ENCODE measurements around the gene SPTBN2.

The SPTBN2 gene

DNA sequence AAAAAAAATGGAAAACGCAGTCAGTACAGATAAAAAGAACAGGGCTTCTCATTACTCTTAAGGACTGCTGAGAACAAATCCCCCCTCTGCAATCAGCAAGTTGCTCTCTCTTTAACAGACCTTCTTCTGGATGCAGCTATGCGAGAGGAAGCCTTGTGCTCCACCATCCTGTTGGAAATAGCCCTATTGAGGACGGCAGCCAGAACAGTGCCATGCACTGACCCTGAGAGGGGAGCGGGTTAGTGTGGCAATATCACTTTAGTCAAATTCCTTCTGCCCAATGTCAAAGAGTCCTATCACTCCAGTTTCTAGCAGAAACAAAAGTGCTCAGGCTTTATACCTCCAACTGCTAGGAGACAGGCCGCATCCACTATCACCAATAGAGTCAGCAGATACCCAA, 58.2 kb downstream of the SPTBN2 start:
- DNase-seq (ENCODE audit: extremely low spot score): no peak
- CTCF ChIA-PET: no interaction called here
- POLR2A ChIA-PET: no interaction called here
- TF ChIP-seq TARDBP (IDR thresholded peaks at IDR 0.05): no peak
- TF ChIP-seq LEF1 (IDR thresholded peaks at IDR 0.05; ENCODE audit: borderline replicate concordance): no peak
- no peak for TF ChIP-seq SUZ12 (IDR thresholded peaks at IDR 0.05)

DNA sequence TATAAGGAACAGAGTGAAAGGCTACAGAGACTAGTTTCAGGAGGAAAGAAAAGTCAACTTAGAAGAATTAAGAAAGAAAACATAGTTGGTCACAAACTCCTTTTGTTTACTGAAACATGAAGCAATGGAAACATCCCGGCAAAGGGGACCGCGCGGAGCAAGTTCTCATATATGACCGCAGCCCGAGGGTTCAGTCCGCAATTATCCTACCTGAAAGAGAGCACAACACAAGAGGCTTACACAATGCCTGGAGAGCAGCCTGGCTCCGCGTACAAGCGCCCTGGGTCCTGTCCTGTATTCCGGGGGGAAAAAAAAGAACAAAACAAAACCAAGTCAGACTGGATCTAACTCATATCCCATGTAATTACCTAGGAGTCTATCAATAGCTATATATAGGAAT, 63.6 kb downstream of the SPTBN2 start:
- ChIA-PET CTCF (no interaction called here), POLR2A (interaction anchor here (1.7 kb wide), 1 partner anchor 12 kb away, joined by 5 read pairs; the partner anchor contains the start of gene RBM4B)
- TF ChIP-seq CTBP1 (IDR thresholded peaks at IDR 0.05; ENCODE audit: borderline replicate concordance): no peak
- no peak for TF ChIP-seq LEF1 (IDR thresholded peaks at IDR 0.05; ENCODE audit: borderline replicate concordance)
- TF ChIP-seq L3MBTL2 (conservative IDR thresholded peaks at IDR 0.05): no peak
- TF ChIP-seq FOXK2 (IDR thresholded peaks at IDR 0.05): no peak
- TF ChIP-seq SP1 (IDR thresholded peaks at IDR 0.05): no peak
- no peak for TF ChIP-seq NFRKB (IDR thresholded peaks at IDR 0.05)
- DNase-seq (ENCODE audit: extremely low spot score): no peak

DNA sequence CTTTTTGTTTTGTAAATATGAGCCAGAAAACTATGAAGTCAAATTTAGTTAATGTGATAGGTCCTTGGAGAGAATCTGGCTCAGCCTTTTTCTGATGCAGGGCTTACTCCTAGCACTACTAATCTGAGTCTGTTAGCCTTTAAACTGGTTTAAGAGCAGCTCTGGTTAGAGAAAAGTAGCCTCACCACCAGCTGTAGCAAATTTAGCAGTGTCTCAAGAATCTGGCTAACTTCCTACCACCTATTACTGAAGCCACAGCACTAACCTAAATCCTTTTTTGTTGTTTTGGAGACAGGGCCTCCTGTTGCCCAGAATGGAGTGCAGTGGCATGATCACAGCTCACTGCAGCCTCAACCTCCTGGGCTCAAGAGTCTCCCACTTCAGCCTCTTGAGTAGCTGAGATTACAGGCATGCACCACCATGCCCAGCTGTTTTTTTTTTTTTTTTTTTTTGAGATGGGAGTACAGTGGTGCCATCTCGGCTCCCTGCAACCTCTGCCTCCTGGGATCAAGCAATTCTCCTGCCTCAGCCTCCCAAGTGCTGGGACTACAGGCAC, 65.2 kb downstream of the SPTBN2 start:
- DNase-seq (ENCODE audit: extremely low spot score): no peak
- no peak for TF ChIP-seq LEF1 (IDR thresholded peaks at IDR 0.05; ENCODE audit: borderline replicate concordance)
- TF ChIP-seq L3MBTL2 (conservative IDR thresholded peaks at IDR 0.05): no peak
- no peak for TF ChIP-seq SUZ12 (IDR thresholded peaks at IDR 0.05)
- TF ChIP-seq PKNOX1 (IDR thresholded peaks at IDR 0.05): no peak
- no peak for TF ChIP-seq CTBP1 (IDR thresholded peaks at IDR 0.05; ENCODE audit: borderline replicate concordance)
- no peak for TF ChIP-seq BHLHE40 (IDR thresholded peaks at IDR 0.05; ENCODE audit: borderline replicate concordance)
- TF ChIP-seq TARDBP (IDR thresholded peaks at IDR 0.05): no peak
- no peak for TF ChIP-seq FOXM1 (IDR thresholded peaks at IDR 0.05; ENCODE audit: borderline replicate concordance)
- no peak for TF ChIP-seq HDGF (IDR thresholded peaks at IDR 0.05; ENCODE audit: borderline replicate concordance)
- TF ChIP-seq NFRKB (IDR thresholded peaks at IDR 0.05): no peak
- TF ChIP-seq ARNT (IDR thresholded peaks at IDR 0.05): no peak
- no peak for TF ChIP-seq ELF4 (IDR thresholded peaks at IDR 0.05)
- ChIA-PET POLR2A (interaction anchor here (1.4 to 1.7 kb wide), 2 partner anchors 13 to 14 kb away, joined by 3 to 5 read pairs; partner anchors contain the start of gene RBM4B), CTCF (no interaction called here)

GRCh38 chr11:66659763-66660162, 69.3 kb downstream of the SPTBN2 start:
- ChIA-PET CTCF (interaction anchor here (0.6 kb wide), 1 partner anchor 32 kb away, joined by 3 read pairs; no protein-coding TSS in a partner anchor), POLR2A (interaction anchor here (0.9 to 1.1 kb wide), 2 partner anchors 17 to 18 kb away, joined by 3 to 4 read pairs; partner anchors contain the start of gene RBM4B)

GRCh38 chr11:66653123-66653522, 75.9 kb downstream of the SPTBN2 start:
- ChIA-PET POLR2A (interaction anchor here (1.0 to 2.1 kb wide), 2 partner anchors 15 to 37 kb away, joined by 3 to 8 read pairs; partner anchors contain the start of genes RBM14 and RBM4), CTCF (interaction anchor here (0.7 kb wide), 1 partner anchor 13 kb away, joined by 6 read pairs; no protein-coding TSS in a partner anchor)
- no peak for TF ChIP-seq FOXA1 (IDR thresholded peaks at IDR 0.05)
- TF ChIP-seq ARNT (IDR thresholded peaks at IDR 0.05): no peak
- DNase-seq (ENCODE audit: extremely low spot score): no peak

More at GRCh38 chr11:66659763-66660162, 69.3 kb downstream of the SPTBN2 start:
- no peak for DNase-seq (ENCODE audit: extremely low spot score)
- TF ChIP-seq LEF1 (IDR thresholded peaks at IDR 0.05; ENCODE audit: borderline replicate concordance) (no peak), CTBP1 (IDR thresholded peaks at IDR 0.05; ENCODE audit: borderline replicate concordance) (no peak), ELF4 (IDR thresholded peaks at IDR 0.05) (no peak), SP1 (IDR thresholded peaks at IDR 0.05) (no peak), ZNF384 (IDR thresholded peaks at IDR 0.05) (no peak), FOXA1 (IDR thresholded peaks at IDR 0.05) (no peak), BHLHE40 (IDR thresholded peaks at IDR 0.05; ENCODE audit: borderline replicate concordance) (no peak), PKNOX1 (IDR thresholded peaks at IDR 0.05) (no peak), FOXK2 (IDR thresholded peaks at IDR 0.05) (no peak), TARDBP (IDR thresholded peaks at IDR 0.05) (no peak), NFRKB (IDR thresholded peaks at IDR 0.05) (no peak), ARNT (IDR thresholded peaks at IDR 0.05) (no peak), FOXM1 (IDR thresholded peaks at IDR 0.05; ENCODE audit: borderline replicate concordance) (no peak), HDGF (IDR thresholded peaks at IDR 0.05; ENCODE audit: borderline replicate concordance) (no peak), SUZ12 (IDR thresholded peaks at IDR 0.05) (no peak), L3MBTL2 (conservative IDR thresholded peaks at IDR 0.05) (no peak)

GRCh38 chr11:66652651-66653050, 76.4 kb downstream of the SPTBN2 start:
- CTCF ChIA-PET: no interaction called here
- POLR2A ChIA-PET: interaction anchor here (1.0 to 2.1 kb wide), 2 partner anchors 14 to 36 kb away, joined by 3 to 8 read pairs; partner anchors contain the start of genes RBM14 and RBM4
- no peak for DNase-seq (ENCODE audit: extremely low spot score)
- no peak for TF ChIP-seq SP1 (IDR thresholded peaks at IDR 0.05)
- TF ChIP-seq L3MBTL2 (conservative IDR thresholded peaks at IDR 0.05): no peak
- no peak for TF ChIP-seq NFRKB (IDR thresholded peaks at IDR 0.05)
- TF ChIP-seq FOXK2 (IDR thresholded peaks at IDR 0.05): no peak
- no peak for TF ChIP-seq HDGF (IDR thresholded peaks at IDR 0.05; ENCODE audit: borderline replicate concordance)
- no peak for TF ChIP-seq FOXM1 (IDR thresholded peaks at IDR 0.05; ENCODE audit: borderline replicate concordance)
- TF ChIP-seq LEF1 (IDR thresholded peaks at IDR 0.05; ENCODE audit: borderline replicate concordance): no peak
- no peak for TF ChIP-seq FOXA1 (IDR thresholded peaks at IDR 0.05)
- no peak for TF ChIP-seq PKNOX1 (IDR thresholded peaks at IDR 0.05)
- no peak for TF ChIP-seq TARDBP (IDR thresholded peaks at IDR 0.05)
- no peak for TF ChIP-seq ELF4 (IDR thresholded peaks at IDR 0.05)
- no peak for TF ChIP-seq SUZ12 (IDR thresholded peaks at IDR 0.05)
- no peak for TF ChIP-seq ZNF384 (IDR thresholded peaks at IDR 0.05)
- no peak for TF ChIP-seq ARNT (IDR thresholded peaks at IDR 0.05)
- no peak for TF ChIP-seq BHLHE40 (IDR thresholded peaks at IDR 0.05; ENCODE audit: borderline replicate concordance)
- no peak for TF ChIP-seq CTBP1 (IDR thresholded peaks at IDR 0.05; ENCODE audit: borderline replicate concordance)
